Breast epithelium (tissue), 4 donors: ENCODE measurements around the gene CCDC102B. TPM values are rescaled to one million over a fixed set of nuclear protein-coding genes. Genes with fewer than 3 reads are reported as not detected.

Experiments used
- DNase-seq, 2 donors: peaks; one replicate each; pipeline ENCODE4 v3.0.0-alpha.2; 2019; ENCODE audit warnings: low spot score in 2 of 2
- H3K27ac ChIP-seq, 2 donors: fragments of 200-600 bp; sonication (generic) in 1 of 2; one replicate each; pipeline ENCODE4 v1.5.1; 2016 to 2019; ENCODE audit warnings: mild to moderate bottlenecking in 1 of 2
- H3K27me3 ChIP-seq, 2 donors: fragments of 200-600 bp; sonication (generic) in 1 of 2; one replicate each; pipeline versions ENCODE4 v1.5.1 to v1.6.0; 2017 to 2019; ENCODE audit warnings: control low read depth in 1 of 2, mild to moderate bottlenecking in 1 of 2
- H3K36me3 ChIP-seq: fragments of 200-600 bp; one replicate; pipeline ENCODE4 v1.5.1; 2019
- H3K4me1 ChIP-seq, 2 donors: fragments of 200-600 bp; sonication (generic); one replicate each; pipeline ENCODE4 v1.5.1; 2016 to 2019; ENCODE audit warnings: control low read depth in 1 of 2
- H3K4me3 ChIP-seq, 3 donors: fragments of 200-600 bp; sonication (generic); 1 replicate in 2 of 3; 2 replicates in 1 of 3; pipeline ENCODE4 v1.5.1; 2016 to 2019; ENCODE audit warnings: mild to moderate bottlenecking in 3 of 3, moderate library complexity in 2 of 3
- H3K9me3 ChIP-seq, 2 donors: fragments of 200-600 bp; sonication (generic) in 1 of 2; one replicate each; pipeline ENCODE4 v1.5.1; 2016 to 2019; ENCODE audit warnings: control low read depth in 1 of 2
- POLR2A ChIP-seq: fragments of 450-650 bp; IDR thresholded peaks from one replicate; pipeline ENCODE4 v1.6.1; 2016; ENCODE audit warnings: antibody characterized with exemption, mild to moderate bottlenecking, moderate library complexity
- POLR2AphosphoS5 ChIP-seq, 3 donors: sonication (generic); formaldehyde crosslinking; IDR thresholded peaks; one replicate each; pipeline ENCODE4 v1.6.1; 2017; ENCODE audit warnings: antibody characterized with exemption in 3 of 3
- intact Hi-C: fragments of 100-400 bp; cut with DNase I; formaldehyde crosslinking; loops from one replicate; pipeline ENCODE4 v1.15.1; 2023; ENCODE audit warnings: low total_unique reads
- total RNA-seq, 3 donors: library from RNA; depleted of rRNA; stranded (reverse); fragments of >200 nt; gene quantifications; one replicate each; pipeline ENCODE4 v1.1.0, GENCODE V29; 2016
- TF ChIP-seq, protein P1 (sequence below), 3 donors: fragments of 450-650 bp; IDR thresholded peaks; one replicate each; pipeline ENCODE4 v1.5.1; 2016 to 2017; ENCODE audit warnings: antibody characterized with exemption in 3 of 3, mild to moderate bottlenecking in 3 of 3, moderate library complexity in 3 of 3

Gene CCDC102B
- total RNA-seq, 3 donors from 2014 or later, result 5.3 to 9.1 (median 7.2) TPM

DNA sequence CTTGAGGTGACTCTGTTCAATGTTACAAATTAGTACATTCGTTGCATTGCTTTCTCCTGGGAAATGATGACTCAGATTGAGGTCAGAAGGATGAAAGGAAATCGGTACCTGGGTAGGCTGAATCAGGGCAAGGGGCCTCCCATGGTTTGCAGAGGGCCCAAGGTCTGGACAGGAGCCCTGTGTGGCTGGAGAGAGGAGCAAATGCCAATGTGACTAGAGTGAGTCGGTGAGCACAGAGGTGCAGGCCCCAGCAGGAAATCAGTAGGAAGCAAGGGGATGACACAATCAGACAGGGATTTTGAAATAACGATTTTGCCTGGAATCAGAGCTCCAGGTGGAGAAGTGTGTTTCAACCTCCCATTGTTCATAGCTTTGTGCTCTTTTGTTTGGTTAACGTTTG is 118.9 kb downstream of the CCDC102B start:
- Histone ChIP-seq H3K9me3 (no peaks in the 10 kb centered on the region), H3K27ac (no peak overlapping the region), H3K27me3 (no peaks in the 10 kb centered on the region), H3K36me3 (no peaks in the 10 kb centered on the region), H3K4me1 (no peaks in the 10 kb centered on the region), H3K4me3 (no peak overlapping the region)
- intact Hi-C loops, result no loop called here
- DNase-seq, result no peak
- TF ChIP-seq, protein P1, sequence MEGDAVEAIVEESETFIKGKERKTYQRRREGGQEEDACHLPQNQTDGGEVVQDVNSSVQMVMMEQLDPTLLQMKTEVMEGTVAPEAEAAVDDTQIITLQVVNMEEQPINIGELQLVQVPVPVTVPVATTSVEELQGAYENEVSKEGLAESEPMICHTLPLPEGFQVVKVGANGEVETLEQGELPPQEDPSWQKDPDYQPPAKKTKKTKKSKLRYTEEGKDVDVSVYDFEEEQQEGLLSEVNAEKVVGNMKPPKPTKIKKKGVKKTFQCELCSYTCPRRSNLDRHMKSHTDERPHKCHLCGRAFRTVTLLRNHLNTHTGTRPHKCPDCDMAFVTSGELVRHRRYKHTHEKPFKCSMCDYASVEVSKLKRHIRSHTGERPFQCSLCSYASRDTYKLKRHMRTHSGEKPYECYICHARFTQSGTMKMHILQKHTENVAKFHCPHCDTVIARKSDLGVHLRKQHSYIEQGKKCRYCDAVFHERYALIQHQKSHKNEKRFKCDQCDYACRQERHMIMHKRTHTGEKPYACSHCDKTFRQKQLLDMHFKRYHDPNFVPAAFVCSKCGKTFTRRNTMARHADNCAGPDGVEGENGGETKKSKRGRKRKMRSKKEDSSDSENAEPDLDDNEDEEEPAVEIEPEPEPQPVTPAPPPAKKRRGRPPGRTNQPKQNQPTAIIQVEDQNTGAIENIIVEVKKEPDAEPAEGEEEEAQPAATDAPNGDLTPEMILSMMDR (IDR thresholded peaks at IDR 0.05), result no peak
- TF ChIP-seq POLR2AphosphoS5 (IDR thresholded peaks at IDR 0.05) (no peak), POLR2A (no peak)

DNA sequence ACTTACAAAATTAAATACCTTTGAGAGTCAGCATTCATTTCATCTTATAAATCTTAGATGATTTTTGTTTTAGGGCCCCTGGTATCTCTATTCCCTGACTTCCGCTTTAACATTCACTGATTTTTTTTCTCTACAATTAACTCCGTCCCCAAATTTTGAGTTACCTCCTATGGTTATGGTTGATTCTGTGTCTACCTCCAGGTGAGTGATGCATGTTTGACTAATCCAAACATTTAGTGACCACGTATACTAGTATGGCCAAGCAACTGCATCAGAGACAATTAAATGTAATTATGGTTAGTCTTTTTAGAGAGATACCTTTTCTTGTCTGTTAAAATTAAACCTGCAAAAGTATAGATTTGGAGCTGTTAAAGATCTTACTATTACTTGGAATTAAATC is 120.3 kb downstream of the CCDC102B start:
- intact Hi-C loops, result no loop called here
- Histone ChIP-seq H3K4me1 (no peaks in the 10 kb centered on the region), H3K27me3 (no peaks in the 10 kb centered on the region), H3K9me3 (no peaks in the 10 kb centered on the region), H3K27ac (no peak overlapping the region), H3K36me3 (no peaks in the 10 kb centered on the region), H3K4me3 (no peak overlapping the region)
- TF ChIP-seq, protein P1 (IDR thresholded peaks at IDR 0.05), result no peak
- TF ChIP-seq POLR2A (no peak), POLR2AphosphoS5 (IDR thresholded peaks at IDR 0.05) (no peak)
- DNase-seq, result no peak

DNA sequence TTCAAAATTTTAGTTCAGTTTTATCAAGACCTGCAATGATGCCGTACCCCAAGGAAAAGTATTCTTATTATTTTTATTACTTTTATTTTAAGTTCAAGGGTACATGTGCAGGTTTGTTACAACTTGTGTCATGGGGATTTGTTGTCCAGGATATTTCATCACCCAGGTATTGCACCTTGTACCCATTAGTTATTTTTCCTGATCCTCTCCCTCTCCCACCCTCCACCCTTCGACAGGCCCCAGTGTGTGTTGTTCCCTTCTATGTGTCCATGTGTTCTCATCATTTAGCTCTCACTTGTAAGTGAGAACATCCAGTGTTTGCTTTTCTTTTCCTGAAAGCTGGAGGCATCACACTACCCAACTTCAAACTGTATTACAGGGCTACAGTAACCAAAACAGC is 122.0 kb downstream of the CCDC102B start:
- Histone ChIP-seq H3K36me3 (no peaks in the 10 kb centered on the region), H3K27ac (no peak overlapping the region), H3K27me3 (no peaks in the 10 kb centered on the region), H3K4me3 (no peak overlapping the region), H3K4me1 (no peaks in the 10 kb centered on the region), H3K9me3 (no peaks in the 10 kb centered on the region)
- no peak for DNase-seq
- intact Hi-C loops, result loop anchor here (5.0 kb wide), 1 partner anchor 1367 kb away; the partner anchor contains the start of gene SOCS6
- TF ChIP-seq POLR2AphosphoS5 (IDR thresholded peaks at IDR 0.05) (no peak), POLR2A (no peak)
- TF ChIP-seq, protein P1 (IDR thresholded peaks at IDR 0.05), result no peak

DNA sequence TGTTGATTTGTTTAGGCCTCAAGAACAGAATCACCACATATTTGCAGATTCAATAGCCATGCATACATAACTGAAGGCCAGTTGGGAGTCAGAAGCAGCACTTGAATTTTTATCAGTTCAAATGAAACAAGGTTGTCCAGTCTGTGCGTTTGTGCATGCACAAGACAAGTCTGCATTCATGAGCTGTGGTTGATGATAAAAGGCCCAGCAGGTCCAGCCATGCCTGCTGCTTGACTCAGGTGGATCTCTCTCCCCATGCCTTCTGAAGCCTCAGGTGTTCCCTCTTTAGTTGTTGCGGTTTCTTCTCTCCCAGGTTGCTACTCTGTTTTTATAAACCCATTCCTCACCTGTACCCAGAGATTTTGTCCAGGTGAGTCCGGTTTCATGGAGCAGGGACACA is 124.5 kb downstream of the CCDC102B start:
- DNase-seq, result no peak
- H3K9me3 ChIP-seq, result no peaks in the 10 kb centered on the region
- TF ChIP-seq, protein P1 (IDR thresholded peaks at IDR 0.05), result no peak
- TF ChIP-seq POLR2AphosphoS5 (IDR thresholded peaks at IDR 0.05) (no peak), POLR2A (no peak)
- intact Hi-C loops, result loop anchor here (5.0 kb wide), 1 partner anchor 1365 kb away; the partner anchor contains the start of gene SOCS6
- no peak overlapping the region for H3K4me3 ChIP-seq
- no peaks in the 10 kb centered on the region for H3K4me1 ChIP-seq
- H3K36me3 ChIP-seq, result no peaks in the 10 kb centered on the region
- H3K27ac ChIP-seq, result no peak overlapping the region
- H3K27me3 ChIP-seq, result no peaks in the 10 kb centered on the region

DNA sequence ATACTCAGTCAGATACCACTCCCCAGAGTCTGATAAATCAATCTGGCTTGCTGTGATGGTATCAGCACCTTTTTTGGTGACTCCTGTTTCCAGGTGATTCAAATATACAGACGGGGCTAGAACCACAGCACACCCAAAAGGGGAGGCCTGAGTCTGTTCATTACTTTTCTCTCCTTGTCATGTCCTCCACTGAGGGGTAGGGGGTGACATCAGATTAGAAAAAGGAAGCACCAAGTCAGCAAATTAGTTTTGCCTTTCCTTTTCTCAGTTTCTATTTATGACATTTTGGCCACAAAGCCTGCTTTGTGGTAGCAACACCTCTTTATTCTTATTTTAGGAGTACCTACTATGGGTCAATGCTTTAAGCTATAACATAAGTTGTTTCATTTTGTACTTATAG is 127.4 kb downstream of the CCDC102B start:
- no peak overlapping the region for H3K4me3 ChIP-seq
- no peaks in the 10 kb centered on the region for H3K27me3 ChIP-seq
- H3K9me3 ChIP-seq, result no peaks in the 10 kb centered on the region
- no peak overlapping the region for H3K27ac ChIP-seq
- DNase-seq, result no peak
- intact Hi-C loops, result no loop called here
- H3K4me1 ChIP-seq, result no peaks in the 10 kb centered on the region
- no peak for TF ChIP-seq POLR2AphosphoS5 (IDR thresholded peaks at IDR 0.05)
- TF ChIP-seq, protein P1 (IDR thresholded peaks at IDR 0.05), result no peak
- TF ChIP-seq POLR2A, result no peak
- H3K36me3 ChIP-seq, result no peaks in the 10 kb centered on the region
